MM.1S (cell line): ENCODE results near the gene PRKCB.

Source experiments
- DNase-seq: peaks from one replicate; pipeline ENCODE4 v3.0.0-alpha.2; 2015
- H2AFZ ChIP-seq: fragments of 300-600 bp; sonication (generic); 2 replicates; pipeline ENCODE4 v1.6.0; 2016; ENCODE audit warnings: antibody characterized with exemption, low read length
- H3F3A ChIP-seq: fragments of 300-600 bp; sonication (generic); 2 replicates; pipeline ENCODE4 v1.6.1; 2016; ENCODE audit warnings: mild to moderate bottlenecking, antibody characterized with exemption, low read length, moderate library complexity, mixed read lengths; ENCODE audit not compliant: insufficient read depth
- H3K27ac ChIP-seq: fragments of 300-600 bp; sonication (generic); 2 replicates; pipeline ENCODE4 v1.5.1; 2016; ENCODE audit warnings: mild to moderate bottlenecking, low read length
- H3K27me3 ChIP-seq: fragments of 300-600 bp; sonication (generic); replicated peaks from 2 replicates; pipeline ENCODE4 v1.6.0; 2016; ENCODE audit warnings: low read length; ENCODE audit not compliant: insufficient read depth
- H3K36me3 ChIP-seq: fragments of 300-600 bp; sonication (generic); replicated peaks from 2 replicates; pipeline ENCODE4 v1.6.1; 2016; ENCODE audit warnings: mild to moderate bottlenecking, low read length, mixed read lengths; ENCODE audit not compliant: insufficient read depth
- H3K4me1 ChIP-seq: fragments of 300-600 bp; sonication (generic); 2 replicates; pipeline ENCODE4 v1.6.1; 2016; ENCODE audit warnings: low read length, mixed read lengths
- H3K4me2 ChIP-seq: fragments of 300-600 bp; sonication (generic); 2 replicates; pipeline ENCODE4 v1.6.0; 2016; ENCODE audit warnings: low read depth, low read length
- H3K4me3 ChIP-seq: fragments of 300-600 bp; sonication (generic); 2 replicates; pipeline ENCODE4 v1.5.1; 2016; ENCODE audit warnings: low read length, mixed read lengths
- H3K79me2 ChIP-seq: fragments of 300-600 bp; sonication (generic); 2 replicates; pipeline ENCODE4 v1.6.1; 2016; ENCODE audit warnings: mixed run types, low read length, mixed read lengths
- H3K9ac ChIP-seq: fragments of 300-600 bp; sonication (generic); 2 replicates; pipeline ENCODE4 v1.6.1; 2016; ENCODE audit warnings: low read length, mixed read lengths
- H3K9me2 ChIP-seq: fragments of 300-600 bp; sonication (generic); replicated peaks from 2 replicates; pipeline ENCODE4 v1.6.1; 2016; ENCODE audit warnings: mild to moderate bottlenecking, low read length, mixed read lengths; ENCODE audit not compliant: insufficient read depth
- H3K9me3 ChIP-seq: fragments of 300-600 bp; sonication (generic); replicated peaks from 2 replicates; pipeline ENCODE4 v1.6.1; 2016; ENCODE audit warnings: mild to moderate bottlenecking, low read length, mixed read lengths; ENCODE audit not compliant: insufficient read depth
- H4K20me1 ChIP-seq: fragments of 300-600 bp; sonication (generic); 2 replicates; pipeline ENCODE4 v1.6.1; 2016; ENCODE audit warnings: mild to moderate bottlenecking, low read length, moderate library complexity, mixed read lengths; ENCODE audit not compliant: insufficient read depth
- CTCF ChIP-seq: fragments of 300-600 bp; sonication (generic); IDR thresholded peaks from 2 replicates; pipeline ENCODE4 v1.5.1; 2016; ENCODE audit warnings: antibody characterized with exemption, low read length, mixed read lengths
- EZH2 ChIP-seq: fragments of 300-600 bp; sonication (generic); optimal IDR thresholded peaks from 2 replicates; pipeline ENCODE3; 2017; ENCODE audit warnings: low read depth, mild to moderate bottlenecking, antibody characterized with exemption, low read length, mixed read lengths
- EZH2phosphoT487 ChIP-seq: fragments of 300-600 bp; sonication (generic); IDR thresholded peaks from 2 replicates; pipeline ENCODE4 v1.6.1; 2018; ENCODE audit warnings: antibody characterized with exemption, low read length

Gene PRKCB

GRCh38 chr16:23836404-23837311 lies 875 bp downstream of the PRKCB start:
- H3K4me3 ChIP-seq = peak overlapping the region; percentile 51
- no peaks in the 10 kb centered on the region for H3K36me3 ChIP-seq
- DNase-seq = no peak
- H2AFZ ChIP-seq = 0 out of 2 replicates have a peak overlapping the region, but pooled peaks have one; percentile 40
- H3K4me1 ChIP-seq = no peaks in the 10 kb centered on the region; the same call in 1 of the 2 replicates
- no peak overlapping the region for H3K9ac ChIP-seq
- H3K79me2 ChIP-seq = no peaks in the 10 kb centered on the region
- H3K9me3 ChIP-seq = no peaks in the 10 kb centered on the region
- no peak for TF ChIP-seq CTCF
- no peaks in the 10 kb centered on the region for H4K20me1 ChIP-seq
- H3K27ac ChIP-seq = no peak overlapping the region
- peak overlapping the region; percentile 89; the same call in 1 of the 2 replicates for H3K4me2 ChIP-seq
- H3K9me2 ChIP-seq = no peaks in the 10 kb centered on the region
- H3F3A ChIP-seq = no peaks in the 10 kb centered on the region
- peaks cover 34% of the 10 kb centered on the region for H3K27me3 ChIP-seq

- Histone ChIP-seq H2AFZ (no peak overlapping the region), H3K4me3 (no peak overlapping the region), H3K9me2 (no peaks in the 10 kb centered on the region), H4K20me1 (no peaks in the 10 kb centered on the region), H3K4me1 (no peaks in the 10 kb centered on the region; the same call in 1 of the 2 replicates), H3F3A (no peaks in the 10 kb centered on the region), H3K36me3 (no peaks in the 10 kb centered on the region), H3K4me2 (no peak overlapping the region), H3K27ac (no peak overlapping the region), H3K9me3 (no peaks in the 10 kb centered on the region), H3K9ac (no peak overlapping the region), H3K27me3 (peaks cover 34% of the 10 kb centered on the region), H3K79me2 (no peaks in the 10 kb centered on the region)
- DNase-seq = no peak
- TF ChIP-seq EZH2 = no peak
- TF ChIP-seq EZH2phosphoT487 = no peak
- no peak for TF ChIP-seq CTCF
Observed at GRCh38 chr16:23837553-23838308, 1.9 kb downstream of the PRKCB start.

GRCh38 chr16:23838485-23839142 lies 2.8 kb downstream of the PRKCB start:
- Histone ChIP-seq H3K9me2 (no peaks in the 10 kb centered on the region), H2AFZ (no peak overlapping the region), H3K4me1 (no peaks in the 10 kb centered on the region; the same call in 1 of the 2 replicates), H3K36me3 (no peaks in the 10 kb centered on the region), H3F3A (no peaks in the 10 kb centered on the region), H3K79me2 (no peaks in the 10 kb centered on the region), H3K27ac (no peak overlapping the region), H3K27me3 (peaks cover 34% of the 10 kb centered on the region), H3K4me2 (no peak overlapping the region), H4K20me1 (no peaks in the 10 kb centered on the region), H3K9me3 (no peaks in the 10 kb centered on the region), H3K4me3 (no peak overlapping the region), H3K9ac (no peak overlapping the region)
- no peak for DNase-seq
- no peak for TF ChIP-seq CTCF
- no peak for TF ChIP-seq EZH2phosphoT487
- TF ChIP-seq EZH2 = no peak
